ENCODE data around the gene DAB2.

Gene DAB2

DNA sequence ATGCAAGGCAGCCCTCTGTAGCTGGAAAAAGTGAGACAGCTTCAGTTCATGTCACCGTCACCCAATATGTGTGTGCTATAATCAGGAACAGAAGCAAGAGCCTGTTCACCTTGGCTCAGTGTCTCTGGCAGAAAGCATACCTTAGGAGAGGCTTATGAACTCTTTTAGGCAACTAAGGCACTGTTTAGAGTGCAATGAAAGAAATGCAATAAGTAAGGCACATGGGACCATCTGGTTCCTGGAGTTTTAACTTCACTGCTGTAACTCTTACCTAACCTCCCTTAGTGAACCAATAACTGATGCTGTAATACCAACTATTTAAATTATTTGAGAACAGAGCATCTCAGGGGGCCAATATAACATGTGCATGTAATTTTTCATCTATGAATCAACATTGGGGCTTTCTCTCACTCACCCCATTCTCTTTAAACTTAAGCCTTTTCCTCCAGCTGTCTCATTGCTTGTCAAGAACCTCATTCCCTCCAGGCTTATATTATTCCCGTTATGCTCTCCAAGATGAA, 92.9 kb downstream of the DAB2 start:
- DNase-seq = no peak

DNA sequence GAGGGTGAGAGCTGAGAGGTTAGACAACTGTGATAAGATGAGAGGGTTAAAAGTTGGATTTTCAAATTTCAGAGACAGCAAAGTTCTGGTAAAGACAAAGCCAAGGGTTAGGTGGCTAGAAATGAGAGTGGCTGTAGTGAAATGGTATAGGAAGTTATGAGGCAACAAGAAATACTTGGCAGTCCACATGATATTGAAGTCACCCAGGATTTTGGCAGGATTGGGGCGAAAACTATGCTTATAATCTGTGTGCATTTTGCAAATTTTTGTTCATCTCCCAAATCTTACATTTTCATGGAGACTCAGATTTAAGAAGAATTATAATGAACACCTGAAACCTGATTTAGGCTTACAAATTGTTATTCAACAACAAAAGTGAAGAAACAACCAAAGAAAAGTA, 96.0 kb downstream of the DAB2 start:
- DNase-seq = no peak

DNA sequence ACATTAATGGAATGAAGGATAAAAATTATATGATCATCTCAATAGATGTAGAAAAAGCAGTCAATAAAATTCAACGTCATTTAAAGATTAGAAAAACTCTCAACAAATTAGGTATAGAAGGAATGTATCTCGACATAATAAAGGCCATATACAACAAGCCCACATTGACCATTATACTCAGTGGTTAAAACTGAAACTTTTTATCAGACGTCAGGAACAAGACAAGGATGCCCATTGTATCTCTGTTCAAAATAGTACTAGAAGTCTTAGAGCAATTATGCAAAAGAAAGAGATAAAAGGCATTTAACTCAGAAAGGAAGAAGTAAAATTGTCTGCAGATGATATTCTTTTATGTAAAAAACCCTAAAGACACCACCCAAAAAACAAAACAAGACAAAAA, 101.2 kb downstream of the DAB2 start:
- DNase-seq = no peak

All from activated CD4-positive, alpha-beta T cell treated with anti-CD3 and anti-CD28 coated beads for 48 hours (primary cell).